GM18519 (cell line): Measurements from ENCODE around the gene HBD.

Experiments
- ATAC-seq: cut with Tn5 transposase; IDR thresholded peaks from one replicate; pipeline ENCODE4 v1.9.1; 2021; ENCODE audit warnings: mild to moderate bottlenecking, moderate library complexity; ENCODE audit not compliant: unreplicated experiment, low FRiP score

HBD gene

DNA sequence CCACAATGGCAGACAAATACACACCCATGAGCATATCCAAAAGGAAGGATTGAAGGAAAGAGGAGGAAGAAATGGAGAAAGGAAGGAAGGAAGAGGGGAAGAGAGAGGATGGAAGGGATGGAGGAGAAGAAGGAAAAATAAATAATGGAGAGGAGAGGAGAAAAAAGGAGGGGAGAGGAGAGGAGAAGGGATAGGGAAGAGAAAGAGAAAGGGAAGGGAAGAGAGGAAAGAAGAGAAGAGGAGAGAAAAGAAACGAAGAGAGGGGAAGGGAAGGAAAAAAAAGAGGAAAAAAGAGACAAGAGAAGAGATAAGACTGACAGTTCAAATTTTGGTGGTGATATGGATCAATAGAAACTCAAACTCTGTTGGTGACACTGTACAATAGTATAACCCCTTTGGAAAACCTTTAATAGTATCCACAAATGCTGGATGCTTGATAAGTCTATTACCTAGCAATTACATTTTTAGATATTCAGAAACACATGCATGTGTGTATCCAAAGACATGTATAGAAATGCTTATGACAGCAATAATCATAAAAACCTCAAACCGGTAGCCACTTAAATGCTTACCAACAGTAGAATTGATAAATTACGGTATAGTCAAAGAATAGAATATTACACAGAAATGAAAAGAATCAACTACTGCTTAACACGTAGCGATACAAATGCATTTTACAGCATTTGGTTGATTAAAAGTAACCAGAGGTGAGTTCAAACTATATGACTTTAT lies 1.2 kb upstream of the HBD start:
- no peak for ATAC-seq

DNA sequence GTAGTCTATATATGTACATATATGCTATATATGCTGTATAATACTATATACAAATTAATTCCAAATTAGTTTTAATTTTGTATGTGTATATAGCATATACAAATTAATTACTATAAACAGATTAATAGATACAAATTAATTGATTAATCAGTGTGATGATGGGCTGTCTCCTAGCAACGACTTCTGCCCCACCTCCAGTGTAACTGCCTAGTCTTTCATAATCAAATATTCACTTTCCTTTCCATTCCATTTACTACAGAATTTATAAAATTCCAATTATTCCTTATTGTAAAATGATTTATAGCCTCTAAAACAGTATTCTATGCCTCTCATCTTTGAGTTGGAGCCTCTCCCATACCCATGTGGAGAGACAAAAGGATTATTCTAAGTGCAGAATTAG lies 976 bp downstream of the HBD start:
- no peak for ATAC-seq

DNA sequence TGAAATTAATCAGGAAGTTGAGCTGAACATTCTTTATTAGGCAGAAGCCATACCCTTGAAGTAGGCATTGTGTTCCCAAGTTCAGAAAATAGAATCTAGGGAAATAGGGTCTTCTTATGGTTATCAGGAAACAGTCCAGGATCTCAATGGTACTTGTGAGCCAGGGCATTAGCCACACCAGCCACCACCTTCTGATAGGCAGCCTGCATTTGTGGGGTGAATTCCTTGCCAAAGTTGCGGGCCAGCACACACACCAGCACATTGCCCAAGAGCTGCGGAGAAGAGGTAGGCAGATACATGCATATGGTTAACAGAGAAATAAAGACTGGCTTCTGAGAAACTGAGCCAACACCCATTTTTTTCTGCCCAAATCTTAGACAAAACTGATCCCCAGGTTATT lies 1.5 kb downstream of the HBD start:
- ATAC-seq = no peak

DNA sequence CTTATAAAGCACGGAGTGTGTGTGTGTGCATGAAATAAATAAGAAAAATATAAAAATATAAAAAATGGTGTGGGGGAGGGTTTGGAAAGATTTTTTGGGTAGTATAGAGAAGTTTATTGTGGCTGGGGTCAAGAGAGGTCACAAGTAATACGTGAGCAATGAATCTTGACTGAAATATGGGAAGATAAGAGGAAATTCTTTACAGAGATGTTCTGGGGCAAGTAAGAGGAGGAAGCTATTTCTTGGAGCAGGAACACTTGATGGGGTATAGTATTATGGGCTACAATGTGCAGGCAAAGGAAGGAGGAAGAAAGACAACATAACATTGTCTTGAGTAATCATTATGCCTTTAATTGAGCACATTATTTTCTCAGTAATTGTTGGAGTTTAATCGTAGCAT lies 2.1 kb downstream of the HBD start:
- no peak for ATAC-seq

DNA sequence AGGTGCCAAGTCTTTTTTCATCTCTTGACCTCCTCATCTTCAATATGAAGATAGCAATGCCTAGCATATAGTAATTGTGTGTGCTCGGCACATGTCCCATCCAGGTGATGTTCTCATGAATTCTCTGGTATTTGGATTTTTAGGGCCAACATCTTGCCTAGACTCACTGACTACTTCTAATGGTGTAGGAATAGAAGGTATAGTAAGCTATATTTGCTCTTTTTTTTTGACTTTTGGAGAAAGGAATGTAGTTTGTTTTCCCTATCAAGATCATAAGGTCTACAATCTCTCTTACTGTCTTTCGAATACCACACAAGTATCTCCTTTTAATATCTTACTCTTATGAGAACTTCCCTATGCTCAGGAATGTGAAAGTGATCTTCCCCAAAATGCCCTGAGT lies 3.2 kb downstream of the HBD start:
- no peak for ATAC-seq

DNA sequence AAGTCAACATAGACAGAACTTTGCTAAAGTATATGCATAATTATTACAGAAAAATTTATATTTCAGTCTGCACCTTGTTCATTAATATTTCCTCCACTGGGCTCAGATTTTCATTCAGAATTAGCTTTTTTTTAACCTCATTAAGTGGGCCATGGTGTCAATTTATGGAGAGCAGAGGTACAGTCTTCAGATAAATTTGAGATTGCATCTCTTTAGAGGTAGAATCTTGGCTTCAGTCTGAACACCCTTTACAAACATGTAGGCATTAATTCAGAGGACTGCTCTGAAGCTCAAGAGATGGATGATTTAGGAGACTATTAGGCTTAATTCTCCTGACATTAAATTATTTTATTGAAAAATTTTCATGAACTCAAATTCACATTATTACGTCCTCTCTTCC lies 4.0 kb downstream of the HBD start:
- no peak for ATAC-seq

DNA sequence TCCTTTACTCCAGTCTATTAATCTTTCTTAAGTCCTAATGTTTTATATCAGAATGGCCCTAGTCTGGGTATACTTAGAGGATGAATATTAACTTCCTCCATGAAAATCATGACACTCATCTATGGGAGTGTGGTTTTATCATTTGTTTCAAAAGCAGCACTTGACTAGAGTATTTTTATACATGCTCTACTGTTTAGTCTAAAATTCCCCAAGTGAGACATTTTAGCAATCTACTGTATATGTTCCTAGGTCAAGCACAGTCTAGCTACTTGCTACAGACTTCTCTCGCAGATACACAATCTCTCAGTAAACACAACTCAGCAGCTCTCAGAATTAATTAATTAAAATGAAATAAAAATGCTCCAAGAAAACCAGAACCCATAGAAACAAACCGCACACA lies 4.5 kb downstream of the HBD start:
- ATAC-seq = no peak

DNA sequence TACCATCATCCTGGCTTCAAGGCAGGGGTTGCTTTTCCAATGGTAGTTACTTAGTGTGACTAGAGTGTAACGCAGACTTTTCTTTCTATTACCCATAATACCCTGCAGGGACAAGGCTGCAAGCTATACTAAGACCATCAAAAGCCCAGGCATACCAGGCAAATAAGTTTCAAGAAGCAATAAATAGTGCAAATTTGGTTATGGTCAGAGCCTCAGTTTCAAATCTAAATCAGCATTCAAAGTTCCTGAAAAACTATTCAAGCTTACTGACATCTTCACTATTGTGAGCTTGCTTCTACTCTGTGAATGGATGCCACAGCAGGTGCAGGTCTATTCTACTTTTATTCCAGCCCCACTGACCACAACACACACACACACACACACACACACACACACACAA lies 4.9 kb downstream of the HBD start:
- no peak for ATAC-seq

DNA sequence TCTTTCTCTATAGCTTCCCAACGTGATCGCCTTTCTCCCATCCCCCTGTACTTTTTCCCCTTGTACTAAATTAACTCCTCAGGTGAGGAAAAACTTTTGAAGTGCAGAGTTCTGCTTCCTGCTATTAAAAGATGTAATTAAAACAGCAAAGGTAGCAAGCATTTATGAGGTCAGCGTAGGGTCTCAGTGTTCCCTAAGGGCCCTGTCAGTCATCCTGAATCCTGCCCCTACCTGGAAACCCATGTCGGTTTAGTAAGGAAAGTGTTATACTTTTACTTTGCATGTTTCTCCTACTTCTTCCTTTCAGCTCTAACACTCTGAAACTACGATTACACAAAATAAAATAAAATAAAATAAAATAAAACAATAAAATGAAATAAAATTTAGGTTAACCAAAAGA lies 6.2 kb downstream of the HBD start:
- no peak for ATAC-seq

DNA sequence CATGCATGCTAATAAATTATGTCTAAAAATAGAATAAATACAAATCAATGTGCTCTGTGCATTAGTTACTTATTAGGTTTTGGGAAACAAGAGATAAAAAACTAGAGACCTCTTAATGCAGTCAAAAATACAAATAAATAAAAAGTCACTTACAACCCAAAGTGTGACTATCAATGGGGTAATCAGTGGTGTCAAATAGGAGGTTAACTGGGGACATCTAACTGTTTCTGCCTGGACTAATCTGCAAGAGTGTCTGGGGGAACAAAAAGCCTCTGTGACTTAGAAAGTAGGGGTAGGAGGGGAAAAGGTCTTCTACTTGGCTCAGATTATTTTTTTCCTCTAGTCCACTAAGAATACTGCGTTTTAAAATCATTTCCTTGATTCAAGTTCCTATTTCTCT lies 6.6 kb downstream of the HBD start:
- no peak for ATAC-seq

DNA sequence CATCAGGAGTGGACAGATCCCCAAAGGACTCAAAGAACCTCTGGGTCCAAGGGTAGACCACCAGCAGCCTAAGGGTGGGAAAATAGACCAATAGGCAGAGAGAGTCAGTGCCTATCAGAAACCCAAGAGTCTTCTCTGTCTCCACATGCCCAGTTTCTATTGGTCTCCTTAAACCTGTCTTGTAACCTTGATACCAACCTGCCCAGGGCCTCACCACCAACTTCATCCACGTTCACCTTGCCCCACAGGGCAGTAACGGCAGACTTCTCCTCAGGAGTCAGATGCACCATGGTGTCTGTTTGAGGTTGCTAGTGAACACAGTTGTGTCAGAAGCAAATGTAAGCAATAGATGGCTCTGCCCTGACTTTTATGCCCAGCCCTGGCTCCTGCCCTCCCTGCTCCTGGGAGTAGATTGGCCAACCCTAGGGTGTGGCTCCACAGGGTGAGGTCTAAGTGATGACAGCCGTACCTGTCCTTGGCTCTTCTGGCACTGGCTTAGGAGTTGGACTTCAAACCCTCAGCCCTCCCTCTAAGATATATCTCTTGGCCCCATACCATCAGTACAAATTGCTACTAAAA lies 7.5 kb downstream of the HBD start, which contains the start of gene HBB:
Gene HBB (minus strand): TSS at position 340 of the 579 bp plus-strand sequence. CDS start 50 bp downstream, at position 290.
- no peak for ATAC-seq

DNA sequence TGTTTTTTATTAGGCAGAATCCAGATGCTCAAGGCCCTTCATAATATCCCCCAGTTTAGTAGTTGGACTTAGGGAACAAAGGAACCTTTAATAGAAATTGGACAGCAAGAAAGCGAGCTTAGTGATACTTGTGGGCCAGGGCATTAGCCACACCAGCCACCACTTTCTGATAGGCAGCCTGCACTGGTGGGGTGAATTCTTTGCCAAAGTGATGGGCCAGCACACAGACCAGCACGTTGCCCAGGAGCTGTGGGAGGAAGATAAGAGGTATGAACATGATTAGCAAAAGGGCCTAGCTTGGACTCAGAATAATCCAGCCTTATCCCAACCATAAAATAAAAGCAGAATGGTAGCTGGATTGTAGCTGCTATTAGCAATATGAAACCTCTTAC lies 8.8 kb downstream of the HBD start:
- no peak for ATAC-seq

DNA sequence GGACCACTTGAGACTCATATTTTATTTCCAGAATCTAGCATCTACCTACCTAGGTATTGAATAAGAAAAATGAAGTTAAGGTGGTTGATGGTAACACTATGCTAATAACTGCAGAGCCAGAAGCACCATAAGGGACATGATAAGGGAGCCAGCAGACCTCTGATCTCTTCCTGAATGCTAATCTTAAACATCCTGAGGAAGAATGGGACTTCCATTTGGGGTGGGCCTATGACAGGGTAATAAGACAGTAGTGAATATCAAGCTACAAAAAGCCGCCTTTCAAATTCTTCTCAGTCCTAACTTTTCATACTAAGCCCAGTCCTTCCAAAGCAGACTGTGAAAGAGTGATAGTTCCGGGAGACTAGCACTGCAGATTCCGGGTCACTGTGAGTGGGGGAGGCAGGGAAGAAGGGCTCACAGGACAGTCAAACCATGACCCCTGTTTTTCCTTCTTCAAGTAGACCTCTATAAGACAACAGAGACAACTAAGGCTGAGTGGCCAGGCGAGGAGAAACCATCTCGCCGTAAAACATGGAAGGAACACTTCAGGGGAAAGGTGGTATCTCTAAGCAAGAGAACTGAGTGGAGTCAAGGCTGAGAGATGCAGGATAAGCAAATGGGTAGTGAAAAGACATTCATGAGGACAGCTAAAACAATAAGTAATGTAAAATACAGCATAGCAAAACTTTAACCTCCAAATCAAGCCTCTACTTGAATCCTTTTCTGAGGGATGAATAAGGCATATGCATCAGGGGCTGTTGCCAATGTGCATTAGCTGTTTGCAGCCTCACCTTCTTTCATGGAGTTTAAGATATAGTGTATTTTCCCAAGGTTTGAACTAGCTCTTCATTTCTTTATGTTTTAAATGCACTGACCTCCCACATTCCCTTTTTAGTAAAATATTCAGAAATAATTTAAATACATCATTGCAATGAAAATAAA lies 9.5 kb downstream of the HBD start:
- no peak for ATAC-seq

DNA sequence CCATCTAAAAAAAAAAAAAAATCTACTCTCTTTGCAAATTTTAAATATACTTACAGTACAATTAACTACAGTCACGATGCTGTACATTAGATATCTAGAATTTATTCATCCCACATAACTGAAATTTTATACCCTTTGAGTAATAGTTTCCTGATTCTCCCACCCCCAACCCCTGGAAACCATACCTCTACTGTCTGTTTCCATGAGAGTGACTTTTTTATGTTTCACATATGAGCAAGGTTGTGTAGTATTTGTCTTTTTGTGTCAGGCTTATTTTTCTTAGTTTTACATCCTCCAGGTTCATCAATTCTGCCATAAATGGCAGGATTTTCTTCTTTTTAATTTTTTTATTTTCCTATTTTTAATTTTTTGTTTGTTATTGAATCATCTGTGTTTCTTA lies 10.6 kb downstream of the HBD start:
- no peak for ATAC-seq

DNA sequence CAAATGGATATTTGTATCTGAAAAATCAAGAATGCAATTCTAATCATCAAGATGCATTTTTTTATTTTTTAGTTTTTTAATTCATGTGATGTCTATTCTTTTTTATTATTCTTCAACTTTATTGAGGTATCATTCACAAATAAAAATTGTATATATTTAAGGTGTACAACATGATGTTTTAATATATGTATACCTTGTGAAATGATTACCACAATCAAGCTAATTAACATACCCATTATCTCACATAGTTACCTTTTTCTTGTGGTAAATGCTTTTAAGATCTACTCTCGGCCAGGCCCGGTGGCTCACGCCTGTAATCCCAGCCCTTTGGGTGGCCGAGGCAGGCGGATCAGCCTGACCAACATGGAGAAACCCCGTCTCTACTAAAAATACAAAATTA lies 11.1 kb downstream of the HBD start:
- no peak for ATAC-seq

DNA sequence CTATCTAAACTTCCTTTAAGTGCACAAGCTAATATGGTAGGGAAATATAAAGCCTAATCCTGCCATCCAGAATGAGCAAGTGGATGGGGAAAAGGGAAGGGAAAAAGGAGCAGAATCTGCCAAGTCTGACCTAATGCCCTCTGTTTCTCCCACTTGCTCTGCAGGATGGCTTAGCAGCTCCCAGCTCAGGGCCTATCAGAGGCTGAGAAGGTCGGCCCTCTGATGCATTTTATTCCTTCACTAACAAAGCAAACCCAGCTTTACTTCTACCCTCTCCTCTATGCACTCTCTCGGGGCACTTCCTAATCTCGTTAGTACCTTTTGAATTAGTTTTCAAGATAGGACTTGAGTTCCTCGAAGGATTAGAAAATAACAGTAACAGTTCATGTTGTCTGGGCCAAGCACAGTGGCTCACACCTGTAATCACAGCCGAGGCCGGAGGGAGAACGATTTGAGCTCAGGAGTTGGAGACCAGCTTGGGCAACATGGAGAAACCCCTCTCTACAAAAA lies 23.9 kb downstream of the HBD start:
- ATAC-seq = no peak

DNA sequence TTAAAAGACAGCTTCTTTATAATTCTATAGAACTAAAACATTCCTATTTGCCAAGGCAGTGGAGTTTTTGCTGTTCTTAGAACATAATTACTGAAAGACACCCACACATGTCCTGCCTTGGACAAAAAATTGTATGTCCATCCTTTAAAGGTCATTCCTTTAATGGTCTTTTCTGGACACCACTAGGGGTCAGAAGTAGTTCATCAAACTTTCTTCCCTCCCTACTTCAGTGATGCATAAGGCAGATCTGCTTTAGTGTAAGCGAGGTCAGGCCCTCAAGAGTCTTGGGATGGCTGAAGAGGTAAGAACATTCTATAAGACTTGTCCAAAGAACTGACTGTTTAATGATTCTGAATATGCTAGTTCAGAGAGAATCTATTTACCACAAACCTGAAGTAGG lies 29.5 kb downstream of the HBD start:
- no peak for ATAC-seq

DNA sequence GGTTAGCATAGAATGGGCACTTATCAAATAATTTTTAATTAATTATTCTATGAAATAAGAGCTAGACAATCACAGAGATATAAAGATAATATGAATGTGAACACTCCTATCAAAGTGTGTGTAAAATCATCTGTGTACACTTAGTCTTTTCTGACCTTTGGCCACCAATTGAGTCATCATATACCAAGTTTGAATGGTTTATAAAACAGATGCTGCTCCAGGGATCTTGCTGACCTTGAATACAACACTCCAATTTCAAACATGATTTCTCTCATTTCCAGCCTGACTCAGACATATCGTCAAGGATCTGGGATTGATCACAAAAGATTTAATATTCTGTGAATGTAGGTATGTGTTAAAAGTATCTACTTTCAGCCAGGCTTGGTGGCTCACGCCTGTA lies 30.9 kb downstream of the HBD start:
- ATAC-seq = no peak

DNA sequence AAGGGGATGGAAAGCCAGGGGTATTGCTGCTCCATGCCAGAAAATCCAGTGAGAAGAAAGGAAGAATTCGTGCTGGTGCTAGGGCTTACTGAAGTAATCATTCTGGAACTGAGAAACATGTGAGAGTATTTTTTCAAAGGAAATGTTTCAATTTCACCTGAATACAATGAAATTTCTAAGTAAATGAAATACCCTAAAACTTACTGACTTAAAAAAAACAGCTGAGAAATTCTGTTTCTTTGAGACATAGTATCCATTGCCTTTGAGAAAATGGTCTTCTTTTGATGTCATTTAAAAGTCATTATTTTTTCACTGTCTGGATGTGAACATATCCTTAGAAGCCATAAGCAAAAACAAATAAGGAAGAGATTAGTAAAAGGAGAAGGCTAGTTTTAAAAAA lies 33.7 kb downstream of the HBD start, which contains the start of gene OR51V1:
Gene OR51V1 (minus strand): TSS at position 101 of the 400 bp plus-strand sequence. CDS start 0 bp downstream, at position 101.
- no peak for ATAC-seq

DNA sequence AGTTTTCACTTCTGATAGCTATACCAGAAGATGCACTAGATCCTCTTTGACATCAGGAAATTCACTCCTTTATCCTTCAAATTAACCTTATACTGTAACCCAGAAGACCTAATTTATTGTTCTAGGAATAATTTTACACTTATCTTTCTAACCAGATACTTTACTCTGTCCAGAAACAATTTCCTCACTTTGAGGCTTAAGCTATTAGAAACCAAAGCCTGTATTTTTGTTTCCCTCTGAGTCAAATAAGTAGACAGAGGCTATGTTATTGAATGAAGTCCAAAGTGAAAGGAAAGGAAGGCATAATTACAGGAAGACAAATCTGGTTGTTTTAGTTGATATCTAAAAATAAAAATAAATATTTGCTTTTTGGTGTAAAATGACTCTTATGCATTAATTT lies 36.0 kb downstream of the HBD start:
- no peak for ATAC-seq

DNA sequence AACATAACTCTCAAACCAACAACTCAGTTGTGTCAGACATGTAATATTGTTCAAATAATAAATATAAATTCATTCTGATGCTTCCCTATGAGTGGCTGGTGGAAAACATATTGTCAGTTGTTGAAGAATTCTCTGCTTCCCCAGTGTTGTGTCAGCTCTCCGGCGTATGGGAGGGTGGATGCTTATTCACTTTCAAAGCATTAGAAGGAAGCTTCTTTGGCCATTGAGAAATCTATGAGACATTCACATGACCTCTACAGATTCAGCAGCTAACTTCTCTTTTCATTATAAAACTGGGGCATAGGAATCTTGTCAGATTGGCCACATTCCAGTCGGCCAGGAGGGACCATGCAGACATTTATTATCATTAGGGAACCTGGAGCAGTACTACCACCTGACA lies 36.7 kb downstream of the HBD start:
- no peak for ATAC-seq
